IMR-90 (cell line): ENCODE measurements around the gene PPFIBP2. TPM values are rescaled to one million over a fixed set of nuclear protein-coding genes. Genes with fewer than 3 reads are reported as not detected.

Experiments used
- ATAC-seq: fragments of 200-7000 bp; cut with Tn5 transposase; 2 replicates; pipeline ENCODE4 v1.9.1; 2020; ENCODE audit warnings: low read depth, mild to moderate bottlenecking, moderate library complexity
- BruUV-seq: library from RNA; stranded (reverse); fragments of 400-500 nt; replicated peaks from 2 replicates; lab custom pipeline; 2021; lab: Mats Ljungman, UMichigan
- CTCF ChIA-PET: fragments of 300-600 bp; formaldehyde crosslinking; extraction: SDS; loops from one replicate; lab custom pipeline; 2021; ENCODE audit warnings: antibody characterized with exemption; lab: Yijun Ruan, JAX
- POLR2A ChIA-PET: fragments of 300-600 bp; sonication (Branson Sonifier 250); formaldehyde crosslinking; loops from one replicate; lab custom pipeline; 2022; ENCODE audit warnings: antibody characterized with exemption; ENCODE audit not compliant: unreplicated experiment; lab: Charles Lee
- DNase-seq: peaks from one replicate; pipeline ENCODE4 v3.0.0; 2013
- H2AFZ ChIP-seq: replicated peaks from 2 replicates; pipeline ENCODE3; 2013; ENCODE audit warnings: low read length, mild to moderate bottlenecking; ENCODE audit not compliant: poor library complexity
- H2AK5ac ChIP-seq: 2 replicates; pipeline ENCODE4 v1.6.1; 2013; ENCODE audit warnings: low read depth, low read length, inconsistent platforms
- H2AK9ac ChIP-seq: replicated peaks from 2 replicates; pipeline ENCODE3; 2013; ENCODE audit warnings: mild to moderate bottlenecking, low read depth, low read length, moderate library complexity; ENCODE audit not compliant: poor library complexity
- H2BK120ac ChIP-seq: 2 replicates; pipeline ENCODE4 v1.6.1; 2013; ENCODE audit warnings: low read depth, low read length, inconsistent platforms
- H2BK15ac ChIP-seq: 3 replicates; pipeline ENCODE4 v1.6.1; 2013; ENCODE audit warnings: low read depth, low read length, inconsistent platforms
- H2BK20ac ChIP-seq: 2 replicates; pipeline ENCODE4 v1.6.1; 2013; ENCODE audit warnings: low read depth, mild to moderate bottlenecking, inconsistent platforms, low read length, moderate library complexity
- H2BK5ac ChIP-seq: 2 replicates; pipeline ENCODE4 v1.6.1; 2013; ENCODE audit warnings: mild to moderate bottlenecking, low read depth, low read length, inconsistent platforms; ENCODE audit not compliant: poor library complexity, severe bottlenecking
- H3K14ac ChIP-seq: replicated peaks from 2 replicates; pipeline ENCODE4 v1.6.1; 2013; ENCODE audit warnings: low read depth, low read length, inconsistent platforms
- H3K18ac ChIP-seq: 2 replicates; pipeline ENCODE4 v1.6.1; 2013; ENCODE audit warnings: low read depth, low read length, control low read depth
- H3K23ac ChIP-seq: 2 replicates; pipeline ENCODE4 v1.6.1; 2013; ENCODE audit warnings: low read depth, low read length, inconsistent platforms
- H3K27ac ChIP-seq: 2 replicates; pipeline ENCODE4 v1.5.1; 2013; ENCODE audit warnings: mild to moderate bottlenecking, control low read depth, low read length; ENCODE audit not compliant: insufficient read depth
- H3K27me3 ChIP-seq: 2 replicates; pipeline ENCODE4 v1.6.1; 2013; ENCODE audit warnings: low read length; ENCODE audit not compliant: control insufficient read depth, insufficient read depth
- H3K36me3 ChIP-seq: 2 replicates; pipeline ENCODE4 v1.6.1; 2013; ENCODE audit warnings: low read length, mixed read lengths; ENCODE audit not compliant: control insufficient read depth, insufficient read depth
- H3K4ac ChIP-seq: 2 replicates; pipeline ENCODE4 v1.6.1; 2013; ENCODE audit warnings: low read depth, low read length, inconsistent platforms
- H3K4me1 ChIP-seq: 2 replicates; pipeline ENCODE4 v1.6.1; 2013; ENCODE audit warnings: low read length, mixed read lengths; ENCODE audit not compliant: control insufficient read depth, insufficient read depth
- H3K4me2 ChIP-seq: 2 replicates; pipeline ENCODE4 v1.6.1; 2013; ENCODE audit warnings: low read depth, mild to moderate bottlenecking, control low read depth, low read length, moderate library complexity
- H3K4me3 ChIP-seq: 2 replicates; pipeline ENCODE4 v1.5.1; 2013; ENCODE audit warnings: low read depth, mild to moderate bottlenecking, control low read depth, low read length, moderate library complexity; ENCODE audit not compliant: insufficient read depth
- H3K56ac ChIP-seq: 2 replicates; pipeline ENCODE4 v1.6.1; 2013; ENCODE audit warnings: low read length, inconsistent platforms; ENCODE audit not compliant: insufficient read depth; ENCODE audit errors: extremely low read depth
- H3K79me1 ChIP-seq, 2 experiments: 2 replicates each; pipeline ENCODE4 v1.6.1; 2013; ENCODE audit warnings: low read length in 2 of 2, inconsistent platforms in 1 of 2, low read depth in 1 of 2
- H3K9ac ChIP-seq: 2 replicates; pipeline ENCODE4 v1.6.1; 2013; ENCODE audit warnings: low read depth, low read length, control low read depth
- H3K9me1 ChIP-seq: 2 replicates; pipeline ENCODE4 v1.6.1; 2013; ENCODE audit warnings: low read length, inconsistent platforms; ENCODE audit not compliant: insufficient read depth
- H3K9me3 ChIP-seq: 2 replicates; pipeline ENCODE4 v1.6.1; 2013; ENCODE audit warnings: low read length; ENCODE audit not compliant: control insufficient read depth, insufficient read depth
- H4K20me1 ChIP-seq: 2 replicates; pipeline ENCODE4 v1.6.1; 2013; ENCODE audit warnings: low read length, inconsistent platforms; ENCODE audit not compliant: insufficient read depth
- H4K5ac ChIP-seq: 2 replicates; pipeline ENCODE4 v1.6.1; 2013; ENCODE audit warnings: mild to moderate bottlenecking, low read depth, low read length, control low read depth
- H4K8ac ChIP-seq, 2 experiments: 2 replicates each; pipeline ENCODE4 v1.6.1; 2013; ENCODE audit warnings: low read depth in 2 of 2, low read length in 2 of 2, control low read depth in 1 of 2, inconsistent platforms in 1 of 2
- H4K91ac ChIP-seq: 2 replicates; pipeline ENCODE4 v1.6.1; 2013; ENCODE audit warnings: low read depth, low read length, inconsistent platforms; ENCODE audit not compliant: insufficient read depth
- CHD1 ChIP-seq: IDR thresholded peaks from 2 replicates; pipeline ENCODE4 v1.6.1; 2012; ENCODE audit warnings: low read depth, low read length, improper control_type of control experiment
- FOS ChIP-seq: fragments of 150-350 bp; IDR thresholded peaks from 2 replicates; pipeline ENCODE4 v1.6.1; 2016; ENCODE audit warnings: low read depth, low read length
- MAFK ChIP-seq: IDR thresholded peaks from 2 replicates; pipeline ENCODE4 v1.6.1; 2012; ENCODE audit warnings: low read depth, low read length, improper control_type of control experiment
- MAZ ChIP-seq: IDR thresholded peaks from 2 replicates; pipeline ENCODE4 v1.6.1; 2012; ENCODE audit warnings: low read depth, mild to moderate bottlenecking, low read length, improper control_type of control experiment, moderate library complexity, borderline replicate concordance
- MXI1 ChIP-seq: IDR thresholded peaks from 2 replicates; pipeline ENCODE4 v1.6.1; 2012; ENCODE audit warnings: low read depth, mild to moderate bottlenecking, low read length, moderate library complexity, borderline replicate concordance
- POLR2A ChIP-seq: IDR thresholded peaks from 2 replicates; pipeline ENCODE4 v1.6.1; 2012; ENCODE audit warnings: mild to moderate bottlenecking, low read depth, low read length
- RCOR1 ChIP-seq: IDR thresholded peaks from 2 replicates; pipeline ENCODE4 v1.6.1; 2012; ENCODE audit warnings: mild to moderate bottlenecking, low read length, improper control_type of control experiment; ENCODE audit not compliant: insufficient replicate concordance
- RFX5 ChIP-seq: IDR thresholded peaks from 2 replicates; pipeline ENCODE4 v1.8.0; 2012; ENCODE audit warnings: low read depth, mild to moderate bottlenecking, low read length, moderate library complexity
- SMC3 ChIP-seq: fragments of 150-350 bp; IDR thresholded peaks from 2 replicates; pipeline ENCODE4 v1.6.1; 2016; ENCODE audit warnings: low read depth, mild to moderate bottlenecking, antibody characterized with exemption, low read length, moderate library complexity
- WGBS, 2 experiments: methylation state at CpG; one replicate each; pipeline versions ENCODE4 v1.1.5 to v1.1.7; 2013; ENCODE audit warnings: missing lambda C conversion rate in 2 of 2; ENCODE audit not compliant: insufficient read length in 1 of 2; ENCODE audit errors: extremely low coverage in 2 of 2; 5-methylcytosine and 5-hydroxymethylcytosine counted together
- dilution Hi-C: fragments of 300-500 bp; cut with HindIII; formaldehyde crosslinking; loops from one replicate; pipeline ENCODE4 v1.14.3; 2018; ENCODE audit warnings: low sequenced_read_pairs; ENCODE audit not compliant: unreplicated experiment
- in situ Hi-C: fragments of 300-500 bp; cut with MboI; formaldehyde crosslinking; loops from 3 replicates; pipeline ENCODE4 v1.14.3; 2019; ENCODE audit warnings: low sequenced_read_pairs, inconsistent platforms, mixed read lengths
- intact Hi-C: fragments of 100-400 bp; cut with micrococcal nuclease; formaldehyde crosslinking; loops from 2 replicates; pipeline ENCODE4 v1.10.0; 2022
- polyA plus RNA-seq, 3 experiments: library from polyadenylated mRNA; depleted of rRNA; stranded (reverse); fragments of >200 nt; gene quantifications; 2 replicates each; pipeline ENCODE4 v1.2.3, GENCODE V29; 2012; ENCODE audit warnings: low replicate concordance in 1 of 3
- total RNA-seq: library from RNA; depleted of rRNA; stranded (reverse); fragments of >200 nt; gene quantifications from 2 replicates; pipeline ENCODE4 v1.2.3, GENCODE V29; 2012
- TF ChIP-seq, protein P1 (sequence below): fragments of 150-350 bp; IDR thresholded peaks from 2 replicates; pipeline ENCODE4 v1.6.1; 2016; ENCODE audit warnings: low read depth, mild to moderate bottlenecking, low read length, moderate library complexity, borderline replicate concordance
- TF ChIP-seq, protein P2 (sequence below): fragments of 150-350 bp; IDR thresholded peaks from 2 replicates; pipeline ENCODE4 v1.6.1; 2017; ENCODE audit warnings: mild to moderate bottlenecking, antibody characterized with exemption, low read length, low read depth

PPFIBP2 gene
- total and polyA plus RNA-seq, 2 of the 4 experiments (the other 2 are of a cell fraction), result 6.0 to 11.8 TPM

DNA sequence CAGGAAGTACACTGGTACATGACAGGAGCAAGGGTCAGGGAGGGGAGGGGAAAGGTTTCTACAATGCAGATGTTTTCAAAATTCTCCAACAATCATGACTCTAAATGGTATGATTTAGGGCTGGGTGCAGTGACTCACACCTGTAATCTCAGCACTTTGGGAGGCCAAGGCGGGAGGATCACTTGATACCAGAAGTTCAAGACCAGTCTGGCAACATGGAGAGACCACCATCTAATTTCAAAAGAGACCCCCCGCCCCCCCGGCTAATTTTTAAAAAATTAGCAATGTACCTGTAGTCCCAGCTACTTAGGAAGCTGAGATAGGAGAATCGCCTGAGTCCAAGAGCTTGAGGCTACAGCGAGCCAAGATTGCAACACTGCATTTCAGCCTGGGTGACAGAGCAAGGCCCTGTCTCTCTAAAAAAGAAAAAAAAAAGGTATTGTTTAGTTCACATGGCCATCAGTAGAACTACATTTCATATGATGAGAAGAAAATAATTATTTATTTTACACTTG is 44.4 kb upstream of the PPFIBP2 start:
- Histone ChIP-seq H3K27me3 (no peaks in the 10 kb centered on the region), H3K23ac (no peak overlapping the region), H3K36me3 (no peaks in the 10 kb centered on the region), H2BK120ac (no peak overlapping the region), H3K4me3 (no peak overlapping the region), H3K4me1 (no peaks in the 10 kb centered on the region), H2BK20ac (no peak overlapping the region), H2BK15ac (no peak overlapping the region), H4K91ac (no peak overlapping the region), H3K56ac (no peak overlapping the region), H4K8ac (no peak overlapping the region), H3K9me1 (no peaks in the 10 kb centered on the region), H2AK5ac (no peak overlapping the region), H2AK9ac (no peak overlapping the region), H3K14ac (no peak overlapping the region), H2BK5ac (no peak overlapping the region), H3K18ac (no peak overlapping the region), H3K4ac (no peak overlapping the region), H2AFZ (no peak overlapping the region), H3K4me2 (no peak overlapping the region), H3K9me3 (no peaks in the 10 kb centered on the region), H4K20me1 (no peaks in the 10 kb centered on the region), H3K79me1 (no peaks in the 10 kb centered on the region), H3K27ac (no peak overlapping the region), H3K9ac (no peak overlapping the region), H4K5ac (no peak overlapping the region)
- intact Hi-C loops, result no loop called here
- dilution Hi-C loops, result no loop called here
- BruUV-seq, result no TSS peak
- CTCF ChIA-PET, result no interaction called here
- TF ChIP-seq FOS (no peak), SMC3 (no peak), RFX5 (no peak), RCOR1 (no peak), POLR2A (no peak), MXI1 (no peak), MAZ (no peak), MAFK (no peak), CHD1 (no peak)
- TF ChIP-seq, protein P1, sequence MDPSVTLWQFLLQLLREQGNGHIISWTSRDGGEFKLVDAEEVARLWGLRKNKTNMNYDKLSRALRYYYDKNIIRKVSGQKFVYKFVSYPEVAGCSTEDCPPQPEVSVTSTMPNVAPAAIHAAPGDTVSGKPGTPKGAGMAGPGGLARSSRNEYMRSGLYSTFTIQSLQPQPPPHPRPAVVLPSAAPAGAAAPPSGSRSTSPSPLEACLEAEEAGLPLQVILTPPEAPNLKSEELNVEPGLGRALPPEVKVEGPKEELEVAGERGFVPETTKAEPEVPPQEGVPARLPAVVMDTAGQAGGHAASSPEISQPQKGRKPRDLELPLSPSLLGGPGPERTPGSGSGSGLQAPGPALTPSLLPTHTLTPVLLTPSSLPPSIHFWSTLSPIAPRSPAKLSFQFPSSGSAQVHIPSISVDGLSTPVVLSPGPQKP, result no peak
- TF ChIP-seq, protein P2, sequence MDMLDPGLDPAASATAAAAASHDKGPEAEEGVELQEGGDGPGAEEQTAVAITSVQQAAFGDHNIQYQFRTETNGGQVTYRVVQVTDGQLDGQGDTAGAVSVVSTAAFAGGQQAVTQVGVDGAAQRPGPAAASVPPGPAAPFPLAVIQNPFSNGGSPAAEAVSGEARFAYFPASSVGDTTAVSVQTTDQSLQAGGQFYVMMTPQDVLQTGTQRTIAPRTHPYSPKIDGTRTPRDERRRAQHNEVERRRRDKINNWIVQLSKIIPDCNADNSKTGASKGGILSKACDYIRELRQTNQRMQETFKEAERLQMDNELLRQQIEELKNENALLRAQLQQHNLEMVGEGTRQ, result no peak
- WGBS, 2 experiments, result 61% methylated on average over 2 of the region's 5 CpGs; no CpG with 5 or more reads in 1 of the 2 experiments
- POLR2A ChIA-PET, result interaction anchor here (0.6 kb wide), 1 partner anchor 43 kb away, joined by 12 read pairs; no protein-coding TSS in a partner anchor
- in situ Hi-C loops, result no loop called here
- ATAC-seq, result no peak
- no peak for DNase-seq
